Peyer's patch (tissue), 4 donors: Measurements from ENCODE around the gene ARHGEF4. TPM values are rescaled to one million over a fixed set of nuclear protein-coding genes. Genes with fewer than 3 reads are reported as not detected.

Source experiments
- DNase-seq, 3 donors: peaks; one replicate each; pipeline ENCODE4 v3.0.0-alpha.2; 2017 to 2019
- H3K27ac ChIP-seq, 4 donors: fragments of 200-600 bp; sonication (generic); one replicate each; pipeline ENCODE4 v1.5.1; 2016 to 2019
- H3K27me3 ChIP-seq, 2 donors: fragments of 200-600 bp; sonication (generic); one replicate each; pipeline ENCODE4 v1.5.1; 2019
- H3K36me3 ChIP-seq, 3 donors: fragments of 200-600 bp; sonication (generic); one replicate each; pipeline ENCODE4 v1.5.1; 2016 to 2019
- H3K4me1 ChIP-seq, 4 donors: fragments of 200-600 bp; sonication (generic); one replicate each; pipeline ENCODE4 v1.5.1; 2016 to 2019
- H3K4me3 ChIP-seq, 4 donors: fragments of 200-600 bp; sonication (generic); 1 replicate in 3 of 4; 2 replicates in 1 of 4; pipeline ENCODE4 v1.5.1; 2016 to 2019; ENCODE audit warnings: mild to moderate bottlenecking in 1 of 4
- H3K9me3 ChIP-seq, 4 donors: fragments of 200-600 bp; sonication (generic); one replicate each; pipeline ENCODE4 v1.5.1; 2016 to 2019; ENCODE audit warnings: mild to moderate bottlenecking in 1 of 4
- CTCF ChIP-seq, 6 experiments: fragments of 450-650 bp in 4 of 6; fragments of 200-600 bp in 2 of 6; sonication (generic) in 1 of 6; IDR thresholded peaks; one replicate each; pipeline ENCODE4 v1.5.1; 2017 to 2019; ENCODE audit warnings: antibody characterized with exemption in 6 of 6, mild to moderate bottlenecking in 3 of 6, moderate library complexity in 1 of 6
- POLR2A ChIP-seq, 2 donors: fragments of 450-650 bp; IDR thresholded peaks; one replicate each; pipeline ENCODE4 v1.5.1; 2017; ENCODE audit warnings: antibody characterized with exemption in 2 of 2, mild to moderate bottlenecking in 2 of 2, moderate library complexity in 2 of 2
- total RNA-seq, 4 donors: library from RNA; depleted of rRNA; stranded (reverse); fragments of >200 nt; gene quantifications; one replicate each; pipeline ENCODE4 v1.1.0, GENCODE V29; 2016

Gene ARHGEF4
- 10 to 100 TPM in 1 of 4 donors, 1 to 10 TPM in 3; 1.1 to 10.7 (median 1.6) TPM for total RNA-seq

GRCh38 chr2:130836501-130837174 is at the start of gene ARHGEF4:
TSS of gene ARHGEF4 (plus strand) at chr2:130836914. CDS start at chr2:130836954, 40 bp downstream.
- TF ChIP-seq CTCF (IDR thresholded peaks at IDR 0.05) (no peak), POLR2A (IDR thresholded peaks at IDR 0.05) (no peak)
- H3K4me1 ChIP-seq, result peaks cover 0 to 9% (median 4%) of the 10 kb centered on the region in 4 donors
- H3K27me3 ChIP-seq, result peaks cover 0 to 15% of the 10 kb centered on the region in 2 donors
- H3K4me3 ChIP-seq, result peak within 1 kb of the TSS in 3 of 4 donors; percentile 37 to 47 (median 47)
- H3K27ac ChIP-seq, result no peak within 1 kb of the TSS
- peak in 2 of 3 donors; percentile 59 to 78 for DNase-seq
- no peaks in the 10 kb centered on the region for H3K9me3 ChIP-seq
- H3K36me3 ChIP-seq, result no peaks in the 10 kb centered on the region

GRCh38 chr2:130787841-130788240 is 48.9 kb upstream of the ARHGEF4 start:
- H3K4me1 ChIP-seq, result no peaks in the 10 kb centered on the region
- H3K4me3 ChIP-seq, result no peak overlapping the region
- TF ChIP-seq CTCF (IDR thresholded peaks at IDR 0.05), result no peak
- no peak for TF ChIP-seq POLR2A (IDR thresholded peaks at IDR 0.05)
- H3K36me3 ChIP-seq, result no peaks in the 10 kb centered on the region
- H3K27me3 ChIP-seq, result no peaks in the 10 kb centered on the region
- DNase-seq, result no peak
- H3K9me3 ChIP-seq, result no peaks in the 10 kb centered on the region
- no peak overlapping the region for H3K27ac ChIP-seq

- TF ChIP-seq CTCF (IDR thresholded peaks at IDR 0.05) (no peak), POLR2A (IDR thresholded peaks at IDR 0.05) (no peak)
- H3K36me3 ChIP-seq, result no peaks in the 10 kb centered on the region
- no peak for DNase-seq
- no peaks in the 10 kb centered on the region for H3K9me3 ChIP-seq
- no peaks in the 10 kb centered on the region for H3K27me3 ChIP-seq
- no peak overlapping the region for H3K27ac ChIP-seq
- H3K4me1 ChIP-seq, result no peaks in the 10 kb centered on the region
- no peak overlapping the region for H3K4me3 ChIP-seq
Measured at GRCh38 chr2:130790312-130790711, 46.4 kb upstream of the ARHGEF4 start.

GRCh38 chr2:130790804-130791616 is 45.7 kb upstream of the ARHGEF4 start:
- DNase-seq, result no peak
- no peaks in the 10 kb centered on the region for H3K27me3 ChIP-seq
- TF ChIP-seq CTCF (IDR thresholded peaks at IDR 0.05) (no peak), POLR2A (IDR thresholded peaks at IDR 0.05) (no peak)
- no peaks in the 10 kb centered on the region for H3K4me1 ChIP-seq
- H3K4me3 ChIP-seq, result no peak overlapping the region
- H3K36me3 ChIP-seq, result no peaks in the 10 kb centered on the region
- H3K27ac ChIP-seq, result no peak overlapping the region
- no peaks in the 10 kb centered on the region for H3K9me3 ChIP-seq

- Histone ChIP-seq H3K27me3 (no peaks in the 10 kb centered on the region), H3K36me3 (no peaks in the 10 kb centered on the region), H3K4me3 (no peak overlapping the region), H3K9me3 (no peaks in the 10 kb centered on the region), H3K27ac (no peak overlapping the region), H3K4me1 (no peaks in the 10 kb centered on the region)
- TF ChIP-seq CTCF (IDR thresholded peaks at IDR 0.05) (no peak), POLR2A (IDR thresholded peaks at IDR 0.05) (no peak)
- DNase-seq, result no peak
Measured at GRCh38 chr2:130791617-130791939, 45.1 kb upstream of the ARHGEF4 start.
